ENCODE measurements around the gene PAQR9. TPM values are rescaled to one million over a fixed set of nuclear protein-coding genes. Genes with fewer than 3 reads are reported as not detected.
A peak's percentile ranks its signal among the peaks of the same experiment; 100 is the strongest.

Gene PAQR9
- total RNA-seq, 4 donors from 2014 or later: not detected

GRCh38 chr3:142977399-142977728 lies 13.9 kb upstream of the PAQR9 start:
- no peak overlapping the region for H3K4me3 ChIP-seq (ENCODE audit: low read depth, poor library complexity, severe bottlenecking)
- no peak for DNase-seq (ENCODE audit: low spot score in 2 of 2)
- TF ChIP-seq CTCF (IDR thresholded peaks at IDR 0.05) (no peak), POLR2A (IDR thresholded peaks at IDR 0.05) (no peak)
- intact Hi-C loops (cut with DNase I; ENCODE audit: low total_unique reads): no loop called here
- 66 to 77% methylated on average over 1 of the region's 1 CpG for whole genome bisulfite sequencing, 2 donors

- no peak overlapping the region for H3K4me3 ChIP-seq (ENCODE audit: low read depth, poor library complexity, severe bottlenecking)
- WGBS, 2 donors: 52 to 56% methylated on average over 8 of the region's 8 CpGs
- intact Hi-C loops (cut with DNase I; ENCODE audit: low total_unique reads): no loop called here
- peak in 1 of 2 donors; percentile 58 for DNase-seq (ENCODE audit: low spot score in 2 of 2)
- TF ChIP-seq POLR2A (IDR thresholded peaks at IDR 0.05) (no peak), CTCF (IDR thresholded peaks at IDR 0.05) (no peak)
These were observed 13.3 kb upstream of the PAQR9 start for GRCh38 chr3:142976621-142977398.

- no peak for DNase-seq (ENCODE audit: low spot score in 2 of 2)
- TF ChIP-seq POLR2A (IDR thresholded peaks at IDR 0.05): no peak
- TF ChIP-seq CTCF (IDR thresholded peaks at IDR 0.05): no peak
- 85 to 93% methylated on average over 4 of the region's 4 CpGs for WGBS, 2 donors
- H3K4me3 ChIP-seq (ENCODE audit: low read depth, poor library complexity, severe bottlenecking): no peak overlapping the region
- intact Hi-C loops (cut with DNase I; ENCODE audit: low total_unique reads): no loop called here
These were observed 12.0 kb upstream of the PAQR9 start for GRCh38 chr3:142975316-142975995.

GRCh38 chr3:142973217-142974009 lies 9.9 kb upstream of the PAQR9 start:
- WGBS, 2 donors: 77 to 79% methylated on average over 8 of the region's 8 CpGs
- intact Hi-C loops (cut with DNase I; ENCODE audit: low total_unique reads): no loop called here
- no peak overlapping the region for H3K4me3 ChIP-seq (ENCODE audit: low read depth, poor library complexity, severe bottlenecking)
- DNase-seq (ENCODE audit: low spot score in 2 of 2): no peak
- TF ChIP-seq CTCF (IDR thresholded peaks at IDR 0.05): no peak
- TF ChIP-seq POLR2A (IDR thresholded peaks at IDR 0.05): no peak

DNA sequence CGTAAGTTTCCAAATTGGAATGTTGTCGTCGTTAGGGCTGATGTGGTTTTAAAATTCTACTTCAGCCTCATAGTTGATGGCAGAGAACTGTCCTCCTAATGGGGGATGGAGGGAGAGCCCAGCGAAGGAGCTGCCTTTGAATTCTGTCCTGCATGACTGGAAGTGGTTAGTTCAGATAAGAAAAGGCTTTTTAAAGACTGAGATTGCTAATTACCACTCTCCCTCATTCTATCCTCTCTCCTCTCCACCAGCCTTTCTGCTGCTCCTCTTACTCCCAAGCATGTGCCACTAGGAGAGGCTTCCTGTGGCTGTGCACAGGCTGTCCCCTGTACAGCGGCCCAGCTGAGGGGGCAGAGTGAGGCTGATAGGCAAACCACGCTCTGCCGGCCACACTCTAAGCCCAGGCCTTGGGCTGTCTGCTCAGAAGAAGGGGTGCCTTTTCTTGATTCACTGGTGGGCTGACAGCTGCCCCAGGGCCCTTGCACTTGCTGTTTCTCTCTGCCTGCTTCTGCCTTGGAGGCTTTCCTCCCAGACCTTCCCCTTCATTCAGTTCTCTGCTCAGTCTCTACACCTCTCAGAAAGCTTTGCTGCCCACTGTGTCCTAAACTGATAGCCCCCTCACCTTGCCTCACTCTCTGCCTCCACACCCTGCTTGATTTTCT lies 8.7 kb upstream of the PAQR9 start:
- intact Hi-C loops (cut with DNase I; ENCODE audit: low total_unique reads): no loop called here
- TF ChIP-seq POLR2A (IDR thresholded peaks at IDR 0.05) (no peak), CTCF (IDR thresholded peaks at IDR 0.05) (no peak)
- H3K4me3 ChIP-seq (ENCODE audit: low read depth, poor library complexity, severe bottlenecking): no peak overlapping the region
- WGBS, 2 donors: 81 to 86% methylated on average over 7 of the region's 7 CpGs
- no peak for DNase-seq (ENCODE audit: low spot score in 2 of 2)

All from lower leg skin (tissue), 4 donors.